A673 (cell line): ENCODE results near the gene CHN1. TPM values are rescaled to one million over a fixed set of nuclear protein-coding genes. Genes with fewer than 3 reads are reported as not detected.

ENCODE experiments used
- BruUV-seq: library from RNA; stranded (reverse); fragments of 400-500 nt; replicated peaks from 2 replicates; lab custom pipeline; 2021; lab: Mats Ljungman, UMichigan
- CTCF ChIA-PET: fragments of 300-600 bp; sonication (Branson Sonifier 250); formaldehyde crosslinking; loops from one replicate; lab custom pipeline; 2022; ENCODE audit warnings: antibody characterized with exemption; lab: Charles Lee
- POLR2A ChIA-PET: fragments of 300-600 bp; sonication (Branson Sonifier 250); formaldehyde crosslinking; loops from one replicate; lab custom pipeline; 2022; ENCODE audit warnings: antibody characterized with exemption; ENCODE audit not compliant: low non-redundant PET; lab: Charles Lee
- DNase-seq: peaks from one replicate; pipeline ENCODE4 v3.0.0-alpha.2; 2015; ENCODE audit warnings: low spot score
- H3K27ac ChIP-seq: fragments of 200-600 bp; sonication (generic); 2 replicates; pipeline ENCODE4 v1.5.1; 2016; ENCODE audit warnings: mixed run types, low read depth, mild to moderate bottlenecking, mixed read lengths, antibody characterized with exemption, low read length; ENCODE audit not compliant: poor library complexity, severe bottlenecking
- H3K27me3 ChIP-seq: fragments of 200-600 bp; sonication (generic); replicated peaks from 2 replicates; pipeline ENCODE4 v1.6.1; 2017; ENCODE audit warnings: mixed run types, low read depth, mild to moderate bottlenecking, mixed read lengths, antibody characterized with exemption, low read length; ENCODE audit not compliant: insufficient read depth, poor library complexity
- H3K36me3 ChIP-seq: fragments of 200-600 bp; sonication (generic); 2 replicates; pipeline ENCODE4 v1.6.1; 2016; ENCODE audit warnings: mixed run types, mild to moderate bottlenecking, mixed read lengths, antibody characterized with exemption, low read length; ENCODE audit not compliant: insufficient read depth, poor library complexity, severe bottlenecking
- H3K4me1 ChIP-seq: fragments of 200-600 bp; sonication (generic); 2 replicates; pipeline ENCODE4 v1.6.1; 2017; ENCODE audit warnings: mixed run types, mild to moderate bottlenecking, mixed read lengths, antibody characterized with exemption, low read length; ENCODE audit not compliant: insufficient read depth, poor library complexity, severe bottlenecking
- H3K4me3 ChIP-seq: fragments of 200-600 bp; sonication (generic); 2 replicates; pipeline ENCODE4 v1.5.1; 2016; ENCODE audit warnings: low read depth, mixed run types, mild to moderate bottlenecking, mixed read lengths, low read length; ENCODE audit not compliant: poor library complexity, severe bottlenecking
- H3K9me3 ChIP-seq: fragments of 200-600 bp; sonication (generic); 2 replicates; pipeline ENCODE4 v1.6.1; 2016; ENCODE audit warnings: mixed run types, low read depth, mild to moderate bottlenecking, mixed read lengths, antibody characterized with exemption, low read length; ENCODE audit not compliant: poor library complexity, severe bottlenecking
- EZH2 ChIP-seq: fragments of 200-600 bp; sonication (generic); IDR thresholded peaks from 2 replicates; pipeline ENCODE4 v1.6.1; 2017; ENCODE audit warnings: borderline replicate concordance, low read depth, mild to moderate bottlenecking, mixed read lengths, antibody characterized with exemption, low read length; ENCODE audit not compliant: poor library complexity, severe bottlenecking
- intact Hi-C: fragments of 100-400 bp; cut with micrococcal nuclease; formaldehyde crosslinking; loops from one replicate; pipeline ENCODE4 v1.10.0; 2022; ENCODE audit not compliant: unreplicated experiment
- total RNA-seq: library from RNA; stranded (reverse); gene quantifications from 2 replicates; pipeline ENCODE4 v1.2.3, GENCODE V29; 2021
- TF ChIP-seq, protein P1 (sequence below): fragments of 300-800, 200-600 bp; sonication (generic); conservative IDR thresholded peaks from 2 replicates; pipeline ENCODE4 v1.5.1; 2017; ENCODE audit warnings: low read depth, mild to moderate bottlenecking, antibody characterized with exemption, low read length, moderate library complexity, mixed read lengths

The CHN1 gene
- total RNA-seq, 1 experiment from 2014 or later = 11.3 TPM

DNA sequence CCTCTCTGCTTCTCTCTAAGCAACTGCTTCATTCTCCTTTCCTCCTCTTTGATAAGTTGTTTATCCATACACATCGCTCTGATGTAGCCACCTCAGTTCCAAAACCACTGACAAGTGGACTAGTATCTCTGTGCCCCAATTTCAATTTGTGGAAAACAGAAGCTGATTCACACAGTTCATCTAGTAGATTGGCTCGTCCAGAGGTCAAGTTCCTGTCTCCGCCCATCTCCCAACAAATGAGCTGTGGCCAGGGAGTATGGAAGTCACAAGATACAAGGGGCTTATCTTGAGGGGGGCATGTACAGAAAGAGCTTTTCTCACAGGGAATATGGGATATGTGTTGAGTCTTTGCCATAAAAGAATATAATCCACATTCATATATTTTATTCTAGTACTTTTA lies 17.7 kb upstream of the CHN1 start:
- Histone ChIP-seq H3K36me3 (no peaks in the 10 kb centered on the region), H3K27ac (no peak overlapping the region), H3K9me3 (no peaks in the 10 kb centered on the region), H3K4me1 (no peaks in the 10 kb centered on the region), H3K4me3 (no peak overlapping the region), H3K27me3 (no peaks in the 10 kb centered on the region)
- intact Hi-C loops = no loop called here
- no peak for DNase-seq
- CTCF ChIA-PET = no interaction called here
- no peak for TF ChIP-seq EZH2
- no TSS peak for BruUV-seq
- POLR2A ChIA-PET = no interaction called here

DNA sequence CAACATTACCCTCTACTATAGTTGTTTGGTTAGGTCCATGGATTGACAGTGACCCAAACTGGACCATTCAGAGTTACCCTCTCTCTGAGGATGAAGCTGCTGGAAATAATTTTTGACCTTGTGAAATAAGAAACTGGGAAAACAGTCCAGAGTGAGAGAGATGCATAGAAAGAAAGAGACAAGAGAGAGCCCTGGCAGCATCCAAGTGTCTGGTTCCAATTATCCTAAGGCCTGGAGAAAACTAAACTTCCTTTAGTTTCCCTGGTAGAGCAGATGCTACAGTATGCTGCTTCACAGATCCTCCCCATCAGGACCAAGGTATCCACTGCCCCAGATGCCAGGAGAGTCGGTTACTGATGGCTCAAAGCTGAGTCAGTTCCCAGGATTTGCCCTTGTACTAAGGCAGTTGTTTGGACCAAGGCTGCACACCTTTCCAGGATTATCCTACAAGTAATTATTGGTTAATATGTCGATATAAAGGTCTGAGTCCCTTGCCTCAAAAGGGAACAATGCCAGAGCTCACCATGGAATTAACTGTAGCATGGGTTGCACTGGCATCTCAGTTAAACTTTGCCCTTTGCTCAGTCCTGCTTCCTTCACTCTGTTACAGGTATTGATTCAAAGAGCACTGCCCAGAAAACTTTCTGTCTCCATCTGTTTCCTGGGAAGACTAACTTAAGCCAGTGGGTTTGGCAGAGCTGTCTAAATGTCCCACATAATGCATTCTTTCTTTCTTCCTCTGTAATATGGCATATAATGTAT lies 14.6 kb upstream of the CHN1 start:
- H3K4me1 ChIP-seq = no peaks in the 10 kb centered on the region
- ChIA-PET POLR2A (no interaction called here), CTCF (no interaction called here)
- no peaks in the 10 kb centered on the region for H3K27me3 ChIP-seq
- H3K27ac ChIP-seq = no peak overlapping the region
- DNase-seq = no peak
- TF ChIP-seq EZH2 = no peak
- TF ChIP-seq, protein P1, sequence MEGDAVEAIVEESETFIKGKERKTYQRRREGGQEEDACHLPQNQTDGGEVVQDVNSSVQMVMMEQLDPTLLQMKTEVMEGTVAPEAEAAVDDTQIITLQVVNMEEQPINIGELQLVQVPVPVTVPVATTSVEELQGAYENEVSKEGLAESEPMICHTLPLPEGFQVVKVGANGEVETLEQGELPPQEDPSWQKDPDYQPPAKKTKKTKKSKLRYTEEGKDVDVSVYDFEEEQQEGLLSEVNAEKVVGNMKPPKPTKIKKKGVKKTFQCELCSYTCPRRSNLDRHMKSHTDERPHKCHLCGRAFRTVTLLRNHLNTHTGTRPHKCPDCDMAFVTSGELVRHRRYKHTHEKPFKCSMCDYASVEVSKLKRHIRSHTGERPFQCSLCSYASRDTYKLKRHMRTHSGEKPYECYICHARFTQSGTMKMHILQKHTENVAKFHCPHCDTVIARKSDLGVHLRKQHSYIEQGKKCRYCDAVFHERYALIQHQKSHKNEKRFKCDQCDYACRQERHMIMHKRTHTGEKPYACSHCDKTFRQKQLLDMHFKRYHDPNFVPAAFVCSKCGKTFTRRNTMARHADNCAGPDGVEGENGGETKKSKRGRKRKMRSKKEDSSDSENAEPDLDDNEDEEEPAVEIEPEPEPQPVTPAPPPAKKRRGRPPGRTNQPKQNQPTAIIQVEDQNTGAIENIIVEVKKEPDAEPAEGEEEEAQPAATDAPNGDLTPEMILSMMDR = no peak
- H3K4me3 ChIP-seq = no peak overlapping the region
- no peaks in the 10 kb centered on the region for H3K9me3 ChIP-seq
- no TSS peak for BruUV-seq
- intact Hi-C loops = no loop called here
- no peaks in the 10 kb centered on the region for H3K36me3 ChIP-seq

DNA sequence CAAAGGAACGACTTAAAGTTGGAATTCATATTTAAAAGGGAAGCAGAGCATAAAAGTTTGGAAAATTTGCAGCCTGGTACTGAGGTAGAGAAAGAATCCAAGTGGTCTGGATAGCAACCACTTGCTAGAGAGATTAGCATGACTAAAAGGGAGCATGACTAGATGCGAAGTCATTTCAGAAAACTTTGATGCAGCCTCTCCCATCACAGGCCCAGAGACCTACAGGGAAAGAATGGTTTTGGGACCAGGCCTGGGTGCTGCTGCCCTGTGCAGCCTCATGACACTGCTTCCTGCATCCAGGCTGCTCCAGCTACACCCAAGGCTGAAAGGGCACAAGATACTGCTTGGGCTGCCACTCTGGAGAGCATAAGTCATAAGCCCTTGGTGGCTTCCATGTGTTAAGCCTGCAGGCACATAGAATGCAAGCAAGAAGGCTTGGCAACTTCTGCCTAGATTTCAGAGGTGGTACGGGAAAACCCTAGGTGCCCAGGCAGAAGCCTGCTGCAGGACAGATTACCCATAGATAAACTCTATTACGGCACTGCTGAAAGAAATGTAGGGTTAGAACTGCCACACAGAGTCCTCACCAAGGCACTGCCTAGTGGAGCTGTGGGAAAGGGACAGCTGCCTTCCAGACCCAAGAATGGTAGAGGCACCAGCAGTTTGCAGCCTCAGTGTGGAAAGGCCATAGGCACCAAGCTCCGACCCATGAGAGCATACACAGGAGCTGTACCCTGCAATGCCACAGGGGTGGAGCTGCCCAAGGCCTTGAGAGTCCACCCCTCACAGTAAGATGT lies 12.6 kb upstream of the CHN1 start:
- H3K4me1 ChIP-seq = no peaks in the 10 kb centered on the region
- no peak for TF ChIP-seq EZH2
- TF ChIP-seq, protein P1 = no peak
- BruUV-seq = no TSS peak
- intact Hi-C loops = no loop called here
- H3K27me3 ChIP-seq = no peaks in the 10 kb centered on the region
- no peak overlapping the region for H3K27ac ChIP-seq
- no peak for DNase-seq
- H3K4me3 ChIP-seq = no peak overlapping the region
- H3K9me3 ChIP-seq = no peaks in the 10 kb centered on the region
- H3K36me3 ChIP-seq = no peaks in the 10 kb centered on the region
- ChIA-PET POLR2A (no interaction called here), CTCF (no interaction called here)
